ENCODE data around the gene SRSF7.
A peak's percentile ranks its signal among the peaks of the same experiment; 100 is the strongest.

The SRSF7 gene

GRCh38 chr2:38754049-38754448 is 2.9 kb upstream of the SRSF7 start:
- no peak for DNase-seq (ENCODE audit: extremely low spot score)
- TF ChIP-seq CTBP1 (IDR thresholded peaks at IDR 0.05; ENCODE audit: borderline replicate concordance) (no peak), L3MBTL2 (conservative IDR thresholded peaks at IDR 0.05) (no peak), LEF1 (IDR thresholded peaks at IDR 0.05; ENCODE audit: borderline replicate concordance) (no peak), ZNF384 (IDR thresholded peaks at IDR 0.05) (no peak), SUZ12 (IDR thresholded peaks at IDR 0.05) (no peak), ELF4 (IDR thresholded peaks at IDR 0.05) (no peak), ARNT (IDR thresholded peaks at IDR 0.05) (no peak), FOXM1 (IDR thresholded peaks at IDR 0.05; ENCODE audit: borderline replicate concordance) (no peak), NFRKB (IDR thresholded peaks at IDR 0.05) (no peak), TARDBP (IDR thresholded peaks at IDR 0.05) (no peak)
- TF ChIP-seq, protein P1, sequence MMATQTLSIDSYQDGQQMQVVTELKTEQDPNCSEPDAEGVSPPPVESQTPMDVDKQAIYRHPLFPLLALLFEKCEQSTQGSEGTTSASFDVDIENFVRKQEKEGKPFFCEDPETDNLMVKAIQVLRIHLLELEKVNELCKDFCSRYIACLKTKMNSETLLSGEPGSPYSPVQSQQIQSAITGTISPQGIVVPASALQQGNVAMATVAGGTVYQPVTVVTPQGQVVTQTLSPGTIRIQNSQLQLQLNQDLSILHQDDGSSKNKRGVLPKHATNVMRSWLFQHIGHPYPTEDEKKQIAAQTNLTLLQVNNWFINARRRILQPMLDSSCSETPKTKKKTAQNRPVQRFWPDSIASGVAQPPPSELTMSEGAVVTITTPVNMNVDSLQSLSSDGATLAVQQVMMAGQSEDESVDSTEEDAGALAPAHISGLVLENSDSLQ (IDR thresholded peaks at IDR 0.05): no peak
- ChIA-PET POLR2A (no interaction called here), CTCF (no interaction called here)

DNA sequence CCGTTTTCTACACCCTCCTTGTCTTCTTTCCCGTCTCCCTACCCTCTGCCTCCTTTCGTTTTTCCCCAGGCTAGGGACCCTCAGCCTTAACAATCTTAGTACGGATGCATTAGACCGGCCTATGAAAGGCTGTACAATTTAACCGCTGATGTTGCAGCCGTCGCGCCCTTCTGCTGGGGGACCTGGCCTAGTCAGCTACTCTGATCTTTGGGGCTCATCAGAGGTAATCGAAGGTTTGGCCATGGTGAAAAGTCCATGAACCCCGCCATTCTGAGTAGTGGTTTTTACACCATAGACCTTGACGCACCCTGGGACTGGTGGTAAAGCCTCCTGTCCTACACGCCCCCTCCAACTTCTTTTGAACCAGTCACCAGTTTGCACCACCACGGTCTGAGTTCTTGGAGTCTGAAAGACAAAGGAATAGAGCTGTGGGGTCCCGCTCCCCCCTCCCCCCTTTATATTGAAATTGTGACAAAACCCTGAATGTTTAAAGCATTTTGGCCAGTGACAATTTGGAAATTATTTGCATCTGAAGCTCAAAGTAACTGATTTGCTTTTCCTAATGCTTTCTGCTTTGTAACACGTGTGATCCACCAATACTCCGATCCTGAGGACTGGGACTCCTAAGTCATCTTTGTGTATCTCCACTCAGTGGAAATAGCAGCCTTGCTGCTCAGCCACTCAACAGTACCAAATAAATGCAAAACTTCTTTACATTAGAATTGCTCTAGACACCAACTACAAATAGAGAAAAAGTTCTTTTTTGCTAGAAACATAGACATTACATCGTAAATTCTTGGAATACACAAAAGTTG is 642 bp upstream of the SRSF7 start:
- peak; percentile 73; the same call in 1 of the 2 replicates for TF ChIP-seq HDGF (IDR thresholded peaks at IDR 0.05; ENCODE audit: borderline replicate concordance)
- TF ChIP-seq FOXM1 (IDR thresholded peaks at IDR 0.05; ENCODE audit: borderline replicate concordance): no peak
- ChIA-PET CTCF (interaction anchor here (0.5 to 0.6 kb wide), 2 partner anchors 18 to 441 kb away, joined by 3 to 4 read pairs; no protein-coding TSS in a partner anchor), POLR2A (interaction anchor here (0.6 to 2.1 kb wide), 87 partner anchors 8 to 827 kb away, joined by 3 to 59 read pairs (median 4); partner anchors contain the start of genes DHX57, GALM, HNRNPLL and MORN2)
- DNase-seq (ENCODE audit: extremely low spot score): peak; percentile 23

- DNase-seq (ENCODE audit: extremely low spot score): peak; percentile 27
- ChIA-PET POLR2A (interaction anchor here (1.0 to 2.1 kb wide), 16 partner anchors 8 to 825 kb away, joined by 4 to 59 read pairs (median 8); partner anchors contain the start of genes HNRNPLL, RMDN2 and SOS1), CTCF (no interaction called here)
- TF ChIP-seq FOXK2 (IDR thresholded peaks at IDR 0.05) (no peak), L3MBTL2 (conservative IDR thresholded peaks at IDR 0.05) (no peak), TARDBP (IDR thresholded peaks at IDR 0.05) (no peak), LEF1 (IDR thresholded peaks at IDR 0.05; ENCODE audit: borderline replicate concordance) (no peak), ELF4 (IDR thresholded peaks at IDR 0.05) (no peak), BHLHE40 (IDR thresholded peaks at IDR 0.05; ENCODE audit: borderline replicate concordance) (no peak), SUZ12 (IDR thresholded peaks at IDR 0.05) (no peak), ZNF384 (IDR thresholded peaks at IDR 0.05) (no peak), FOXM1 (IDR thresholded peaks at IDR 0.05; ENCODE audit: borderline replicate concordance) (no peak), CTBP1 (IDR thresholded peaks at IDR 0.05; ENCODE audit: borderline replicate concordance) (no peak), HDGF (IDR thresholded peaks at IDR 0.05; ENCODE audit: borderline replicate concordance) (no peak), NFRKB (IDR thresholded peaks at IDR 0.05) (no peak)
- TF ChIP-seq, protein P1 (IDR thresholded peaks at IDR 0.05): no peak
Measured at GRCh38 chr2:38750011-38750890, 910 bp downstream of the SRSF7 start.

- CTCF ChIA-PET: no interaction called here
- no peak for DNase-seq (ENCODE audit: extremely low spot score)
- POLR2A ChIA-PET: no interaction called here
- no peak for TF ChIP-seq ELF4 (IDR thresholded peaks at IDR 0.05)
- TF ChIP-seq, protein P1 (IDR thresholded peaks at IDR 0.05): peak; percentile 24; the same call in 1 of the 2 replicates
Measured at GRCh38 chr2:38748943-38749804, 2.0 kb downstream of the SRSF7 start.

DNA sequence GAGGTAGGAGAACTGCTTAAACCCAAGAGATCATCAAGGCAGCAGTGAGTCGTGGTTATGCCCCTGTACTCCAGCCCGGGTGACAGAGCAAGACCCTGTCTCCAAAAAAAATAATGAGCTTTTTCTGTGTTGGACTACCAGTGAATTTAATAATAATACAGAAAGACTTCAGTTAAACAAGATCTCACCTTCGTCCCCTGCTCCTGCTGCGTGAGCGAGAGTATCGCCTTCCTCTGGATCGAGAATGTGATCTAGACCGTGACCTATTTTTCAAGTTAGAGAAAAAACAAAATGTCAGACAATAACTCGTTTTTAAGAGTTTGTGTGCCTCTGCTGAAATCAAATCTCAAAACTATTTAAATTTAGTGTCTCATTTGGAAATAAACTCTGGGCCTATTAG is 2.8 kb downstream of the SRSF7 start:
- ChIA-PET POLR2A (no interaction called here), CTCF (no interaction called here)
- no peak for DNase-seq (ENCODE audit: extremely low spot score)
- no peak for TF ChIP-seq CTBP1 (IDR thresholded peaks at IDR 0.05; ENCODE audit: borderline replicate concordance)
- TF ChIP-seq SP1 (IDR thresholded peaks at IDR 0.05): no peak
- TF ChIP-seq SUZ12 (IDR thresholded peaks at IDR 0.05): no peak

GRCh38 chr2:38747819-38748218 is 3.3 kb downstream of the SRSF7 start:
- DNase-seq (ENCODE audit: extremely low spot score): no peak
- CTCF ChIA-PET: interaction anchor here (0.7 kb wide), 1 partner anchor 12 kb away, joined by 4 read pairs; no protein-coding TSS in a partner anchor
- POLR2A ChIA-PET: interaction anchor here (1.0 kb wide), 1 partner anchor 146 kb away, joined by 3 read pairs; no protein-coding TSS in a partner anchor
- TF ChIP-seq FOXA1 (IDR thresholded peaks at IDR 0.05): no peak
- no peak for TF ChIP-seq FOXM1 (IDR thresholded peaks at IDR 0.05; ENCODE audit: borderline replicate concordance)
- TF ChIP-seq ZNF384 (IDR thresholded peaks at IDR 0.05): no peak
- no peak for TF ChIP-seq TARDBP (IDR thresholded peaks at IDR 0.05)
- no peak for TF ChIP-seq L3MBTL2 (conservative IDR thresholded peaks at IDR 0.05)
- no peak for TF ChIP-seq HDGF (IDR thresholded peaks at IDR 0.05; ENCODE audit: borderline replicate concordance)
- no peak for TF ChIP-seq BHLHE40 (IDR thresholded peaks at IDR 0.05; ENCODE audit: borderline replicate concordance)
- no peak for TF ChIP-seq SUZ12 (IDR thresholded peaks at IDR 0.05)
- TF ChIP-seq CTBP1 (IDR thresholded peaks at IDR 0.05; ENCODE audit: borderline replicate concordance): no peak
- TF ChIP-seq SP1 (IDR thresholded peaks at IDR 0.05): no peak
- TF ChIP-seq ARNT (IDR thresholded peaks at IDR 0.05): no peak
- TF ChIP-seq FOXK2 (IDR thresholded peaks at IDR 0.05): no peak
- TF ChIP-seq NFRKB (IDR thresholded peaks at IDR 0.05): no peak
- TF ChIP-seq, protein P1 (IDR thresholded peaks at IDR 0.05): no peak
- no peak for TF ChIP-seq ELF4 (IDR thresholded peaks at IDR 0.05)

Data from HEK293T (cell line).